Muscle layer of colon (tissue), 2 donors: ENCODE measurements around the gene HS3ST4.

Source experiments
- H3K27ac ChIP-seq: one replicate; pipeline ENCODE4 v1.7.0; 2013; ENCODE audit warnings: low read depth, mild to moderate bottlenecking, low read length, moderate library complexity
- H3K27me3 ChIP-seq, 2 donors: one replicate each; pipeline ENCODE4 v1.7.0; 2013; ENCODE audit warnings: low read length in 2 of 2, mild to moderate bottlenecking in 2 of 2; ENCODE audit not compliant: insufficient read depth in 2 of 2, control insufficient read depth in 1 of 2
- H3K36me3 ChIP-seq: one replicate; pipeline ENCODE4 v1.7.0; 2013; ENCODE audit warnings: mild to moderate bottlenecking, low read length; ENCODE audit not compliant: insufficient read depth
- H3K4me1 ChIP-seq: one replicate; pipeline ENCODE4 v1.7.0; 2013; ENCODE audit warnings: mild to moderate bottlenecking, low read length; ENCODE audit not compliant: insufficient read depth
- H3K4me3 ChIP-seq, 2 donors: one replicate each; pipeline ENCODE4 v1.7.0; 2013; ENCODE audit warnings: low read length in 2 of 2, low read depth in 1 of 2, mild to moderate bottlenecking in 1 of 2, moderate library complexity in 1 of 2
- H3K9ac ChIP-seq: one replicate; pipeline ENCODE4 v1.7.0; 2013; ENCODE audit warnings: low read length
- H3K9me3 ChIP-seq: one replicate; pipeline ENCODE4 v1.7.0; 2013; ENCODE audit warnings: mild to moderate bottlenecking, low read length
- donor health status: abdominal sarcoma.
- donor health status: Adenocarcinoma of cecum.

The HS3ST4 gene

GRCh38 chr16:25783226-25783625, 91.5 kb downstream of the HS3ST4 start:
- no peaks in the 10 kb centered on the region for H3K27me3 ChIP-seq
- H3K9me3 ChIP-seq = no peaks in the 10 kb centered on the region
- H3K4me1 ChIP-seq = no peaks in the 10 kb centered on the region
- no peak overlapping the region for H3K9ac ChIP-seq
- H3K36me3 ChIP-seq = no peaks in the 10 kb centered on the region
- no peak overlapping the region for H3K27ac ChIP-seq
- no peak overlapping the region for H3K4me3 ChIP-seq

GRCh38 chr16:25785361-25785760, 93.6 kb downstream of the HS3ST4 start:
- H3K27me3 ChIP-seq = no peaks in the 10 kb centered on the region
- no peak overlapping the region for H3K27ac ChIP-seq
- no peaks in the 10 kb centered on the region for H3K4me1 ChIP-seq
- no peaks in the 10 kb centered on the region for H3K36me3 ChIP-seq
- H3K9me3 ChIP-seq = no peaks in the 10 kb centered on the region
- no peak overlapping the region for H3K9ac ChIP-seq
- no peak overlapping the region for H3K4me3 ChIP-seq

- H3K4me3 ChIP-seq = no peak overlapping the region
- H3K9me3 ChIP-seq = no peaks in the 10 kb centered on the region
- H3K9ac ChIP-seq = no peak overlapping the region
- no peaks in the 10 kb centered on the region for H3K4me1 ChIP-seq
- H3K27me3 ChIP-seq = no peaks in the 10 kb centered on the region
- H3K36me3 ChIP-seq = no peaks in the 10 kb centered on the region
- H3K27ac ChIP-seq = no peak overlapping the region
Measured at GRCh38 chr16:25786748-25787147, 95.0 kb downstream of the HS3ST4 start.

GRCh38 chr16:25788637-25789036, 96.9 kb downstream of the HS3ST4 start:
- Histone ChIP-seq H3K9me3 (no peaks in the 10 kb centered on the region), H3K27ac (no peak overlapping the region), H3K9ac (no peak overlapping the region), H3K4me1 (no peaks in the 10 kb centered on the region), H3K36me3 (no peaks in the 10 kb centered on the region), H3K27me3 (no peaks in the 10 kb centered on the region), H3K4me3 (no peak overlapping the region)

- Histone ChIP-seq H3K4me3 (no peak overlapping the region), H3K9ac (no peak overlapping the region), H3K27ac (no peak overlapping the region)
Measured at GRCh38 chr16:25796239-25796638, 104.5 kb downstream of the HS3ST4 start.

GRCh38 chr16:25798065-25798464, 106.3 kb downstream of the HS3ST4 start:
- Histone ChIP-seq H3K9me3 (no peaks in the 10 kb centered on the region), H3K27ac (no peak overlapping the region), H3K36me3 (no peaks in the 10 kb centered on the region), H3K9ac (no peak overlapping the region), H3K4me1 (no peaks in the 10 kb centered on the region), H3K27me3 (no peaks in the 10 kb centered on the region), H3K4me3 (no peak overlapping the region)

More at GRCh38 chr16:25796239-25796638, 104.5 kb downstream of the HS3ST4 start:
- Histone ChIP-seq H3K36me3 (no peaks in the 10 kb centered on the region), H3K4me1 (no peaks in the 10 kb centered on the region), H3K27me3 (no peaks in the 10 kb centered on the region), H3K9me3 (no peaks in the 10 kb centered on the region)

- Histone ChIP-seq H3K9me3 (no peaks in the 10 kb centered on the region), H3K27me3 (no peaks in the 10 kb centered on the region), H3K4me1 (no peaks in the 10 kb centered on the region), H3K9ac (no peak overlapping the region), H3K36me3 (no peaks in the 10 kb centered on the region), H3K4me3 (no peak overlapping the region), H3K27ac (no peak overlapping the region)
Measured at GRCh38 chr16:25799816-25800215, 108.1 kb downstream of the HS3ST4 start.

GRCh38 chr16:25812215-25812614, 120.5 kb downstream of the HS3ST4 start:
- Histone ChIP-seq H3K4me1 (no peaks in the 10 kb centered on the region), H3K27me3 (no peaks in the 10 kb centered on the region), H3K27ac (no peak overlapping the region), H3K9ac (no peak overlapping the region), H3K36me3 (no peaks in the 10 kb centered on the region), H3K9me3 (no peaks in the 10 kb centered on the region), H3K4me3 (no peak overlapping the region)

GRCh38 chr16:25817295-25817694, 125.5 kb downstream of the HS3ST4 start:
- H3K36me3 ChIP-seq = no peaks in the 10 kb centered on the region
- no peaks in the 10 kb centered on the region for H3K9me3 ChIP-seq
- no peaks in the 10 kb centered on the region for H3K4me1 ChIP-seq
- H3K4me3 ChIP-seq = no peak overlapping the region
- no peak overlapping the region for H3K9ac ChIP-seq
- no peaks in the 10 kb centered on the region for H3K27me3 ChIP-seq
- no peak overlapping the region for H3K27ac ChIP-seq

GRCh38 chr16:25817876-25818275, 126.1 kb downstream of the HS3ST4 start:
- Histone ChIP-seq H3K4me3 (no peak overlapping the region), H3K27ac (no peak overlapping the region), H3K36me3 (no peaks in the 10 kb centered on the region), H3K27me3 (no peaks in the 10 kb centered on the region), H3K9ac (no peak overlapping the region), H3K9me3 (no peaks in the 10 kb centered on the region), H3K4me1 (no peaks in the 10 kb centered on the region)

- H3K4me3 ChIP-seq = no peak overlapping the region
- H3K4me1 ChIP-seq = no peaks in the 10 kb centered on the region
- H3K9ac ChIP-seq = no peak overlapping the region
- no peaks in the 10 kb centered on the region for H3K9me3 ChIP-seq
- H3K36me3 ChIP-seq = no peaks in the 10 kb centered on the region
- no peak overlapping the region for H3K27ac ChIP-seq
- no peaks in the 10 kb centered on the region for H3K27me3 ChIP-seq
Measured at GRCh38 chr16:25823891-25824290, 132.1 kb downstream of the HS3ST4 start.

GRCh38 chr16:25827709-25828108, 135.9 kb downstream of the HS3ST4 start:
- Histone ChIP-seq H3K4me3 (no peak overlapping the region), H3K27me3 (no peaks in the 10 kb centered on the region), H3K9me3 (no peaks in the 10 kb centered on the region), H3K9ac (no peak overlapping the region), H3K4me1 (no peaks in the 10 kb centered on the region), H3K27ac (no peak overlapping the region), H3K36me3 (no peaks in the 10 kb centered on the region)
